Astrocyte (in vitro differentiated cells and primary cell): ENCODE data around the gene RC3H1.

Experiments
- EZH2 ChIP-seq: IDR thresholded peaks from 2 replicates; pipeline ENCODE4 v1.6.1; 2012; ENCODE audit warnings: mild to moderate bottlenecking, low read length, inconsistent platforms; ENCODE audit not compliant: insufficient read depth
- TF ChIP-seq, protein P1 (sequence below): IDR thresholded peaks from 2 replicates; pipeline ENCODE4 v1.5.1; 2011; ENCODE audit warnings: low read depth, mild to moderate bottlenecking, inconsistent platforms, low read length, moderate library complexity; ENCODE audit not compliant: insufficient read depth

DNA sequence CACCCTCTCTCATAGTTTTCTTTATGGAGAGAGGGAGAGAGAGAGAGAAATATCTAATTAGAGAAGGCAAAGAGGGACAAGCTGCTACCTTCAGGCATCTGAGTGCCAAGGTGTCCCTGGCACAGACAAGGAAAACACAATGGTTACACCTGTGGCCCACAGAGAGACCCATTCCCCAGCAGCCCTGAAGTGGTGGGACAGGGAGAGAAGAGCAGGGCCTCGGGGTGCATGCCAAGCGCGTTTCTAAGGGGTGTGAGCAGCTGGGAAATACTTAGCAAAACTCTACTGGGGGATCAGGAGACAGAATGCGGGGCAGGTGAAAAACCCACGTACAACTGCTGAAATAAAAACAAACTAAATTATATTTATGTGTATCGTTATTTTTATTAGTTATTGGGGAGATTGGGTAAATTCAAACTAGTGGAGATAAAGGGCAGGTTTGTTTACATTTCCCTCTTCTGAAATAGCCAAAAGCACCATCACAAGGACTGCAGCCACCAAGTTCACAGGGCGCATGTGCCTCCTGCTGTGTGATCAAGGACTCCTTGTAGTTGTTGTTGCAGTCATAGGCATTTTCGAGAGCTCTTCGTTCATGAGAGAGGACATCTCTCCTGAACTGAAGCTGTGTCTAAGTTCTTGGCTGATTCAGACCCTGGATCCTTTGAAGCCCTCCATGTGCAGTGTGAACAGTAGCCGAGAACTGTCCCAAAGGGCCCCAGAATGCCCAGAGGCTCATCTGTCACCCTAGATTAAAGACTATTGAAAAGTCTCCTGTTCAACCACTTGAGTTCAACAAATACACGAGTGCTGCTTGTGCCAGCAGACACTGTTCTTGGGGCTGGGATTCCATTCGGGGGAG, 104.3 kb downstream of the RC3H1 start:
- TF ChIP-seq, protein P1, sequence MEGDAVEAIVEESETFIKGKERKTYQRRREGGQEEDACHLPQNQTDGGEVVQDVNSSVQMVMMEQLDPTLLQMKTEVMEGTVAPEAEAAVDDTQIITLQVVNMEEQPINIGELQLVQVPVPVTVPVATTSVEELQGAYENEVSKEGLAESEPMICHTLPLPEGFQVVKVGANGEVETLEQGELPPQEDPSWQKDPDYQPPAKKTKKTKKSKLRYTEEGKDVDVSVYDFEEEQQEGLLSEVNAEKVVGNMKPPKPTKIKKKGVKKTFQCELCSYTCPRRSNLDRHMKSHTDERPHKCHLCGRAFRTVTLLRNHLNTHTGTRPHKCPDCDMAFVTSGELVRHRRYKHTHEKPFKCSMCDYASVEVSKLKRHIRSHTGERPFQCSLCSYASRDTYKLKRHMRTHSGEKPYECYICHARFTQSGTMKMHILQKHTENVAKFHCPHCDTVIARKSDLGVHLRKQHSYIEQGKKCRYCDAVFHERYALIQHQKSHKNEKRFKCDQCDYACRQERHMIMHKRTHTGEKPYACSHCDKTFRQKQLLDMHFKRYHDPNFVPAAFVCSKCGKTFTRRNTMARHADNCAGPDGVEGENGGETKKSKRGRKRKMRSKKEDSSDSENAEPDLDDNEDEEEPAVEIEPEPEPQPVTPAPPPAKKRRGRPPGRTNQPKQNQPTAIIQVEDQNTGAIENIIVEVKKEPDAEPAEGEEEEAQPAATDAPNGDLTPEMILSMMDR: no peak
- no peak for TF ChIP-seq EZH2
